ENCODE measurements around the gene NOL4L. TPM values are rescaled to one million over a fixed set of nuclear protein-coding genes. Genes with fewer than 3 reads are reported as not detected.

The NOL4L gene
- total and polyA plus RNA-seq, 9 donors: 3.3 to 17.1 (median 10.6) TPM

GRCh38 chr20:32608664-32609015 lies 23.5 kb upstream of the NOL4L start:
- Histone ChIP-seq H3K27ac (no peak overlapping the region), H3K9me3 (no peaks in the 10 kb centered on the region), H3K4me3 (no peak overlapping the region), H3K4me1 (ENCODE audit: insufficient read depth) (no peaks in the 10 kb centered on the region), H3K27me3 (no peaks in the 10 kb centered on the region), H3K36me3 (no peaks in the 10 kb centered on the region)
- intact Hi-C loops (cut with DNase I): no loop called here
- no peak for DNase-seq
- no peak for TF ChIP-seq POLR2A (IDR thresholded peaks at IDR 0.05)
- no peak for TF ChIP-seq EP300 (IDR thresholded peaks at IDR 0.05)
- no peak for TF ChIP-seq CTCF (IDR thresholded peaks at IDR 0.05)
- 79 to 86% (median 82%) methylated on average over 5 of the region's 5 CpGs for WGBS, 3 donors

GRCh38 chr20:32607727-32608663 lies 22.9 kb upstream of the NOL4L start:
- Histone ChIP-seq H3K27me3 (no peaks in the 10 kb centered on the region), H3K4me3 (no peak overlapping the region), H3K9me3 (no peaks in the 10 kb centered on the region), H3K27ac (no peak overlapping the region), H3K36me3 (no peaks in the 10 kb centered on the region), H3K4me1 (ENCODE audit: insufficient read depth) (no peaks in the 10 kb centered on the region)
- DNase-seq: no peak
- 91 to 96% (median 92%) methylated on average over 21 to 22 of the region's 22 CpGs for WGBS, 3 donors
- TF ChIP-seq POLR2A (IDR thresholded peaks at IDR 0.05): no peak
- TF ChIP-seq CTCF (IDR thresholded peaks at IDR 0.05): no peak
- no peak for TF ChIP-seq EP300 (IDR thresholded peaks at IDR 0.05)
- intact Hi-C loops (cut with DNase I): no loop called here

- 90 to 93% (median 91%) methylated on average over 8 of the region's 8 CpGs for WGBS, 3 donors
- no peak overlapping the region for H3K4me3 ChIP-seq
- intact Hi-C loops (cut with DNase I): no loop called here
- H3K27me3 ChIP-seq: no peaks in the 10 kb centered on the region
- no peak overlapping the region for H3K27ac ChIP-seq
- no peak for DNase-seq
- H3K9me3 ChIP-seq: no peaks in the 10 kb centered on the region
- no peak for TF ChIP-seq POLR2A (IDR thresholded peaks at IDR 0.05)
- no peak for TF ChIP-seq CTCF (IDR thresholded peaks at IDR 0.05)
- TF ChIP-seq EP300 (IDR thresholded peaks at IDR 0.05): no peak
- H3K36me3 ChIP-seq: no peaks in the 10 kb centered on the region
- no peaks in the 10 kb centered on the region for H3K4me1 ChIP-seq (ENCODE audit: insufficient read depth)
These were observed 22.2 kb upstream of the NOL4L start for GRCh38 chr20:32607324-32607723.

- intact Hi-C loops (cut with DNase I): no loop called here
- H3K4me3 ChIP-seq: no peak overlapping the region
- H3K27me3 ChIP-seq: no peaks in the 10 kb centered on the region
- WGBS, 3 donors: 91 to 100% (median 91%) methylated on average over 1 of the region's 1 CpG
- H3K4me1 ChIP-seq (ENCODE audit: insufficient read depth): no peaks in the 10 kb centered on the region
- TF ChIP-seq EP300 (IDR thresholded peaks at IDR 0.05): no peak
- no peak for TF ChIP-seq CTCF (IDR thresholded peaks at IDR 0.05)
- TF ChIP-seq POLR2A (IDR thresholded peaks at IDR 0.05): no peak
- H3K9me3 ChIP-seq: no peaks in the 10 kb centered on the region
- H3K27ac ChIP-seq: no peak overlapping the region
- H3K36me3 ChIP-seq: no peaks in the 10 kb centered on the region
- DNase-seq: no peak
These were observed 21.7 kb upstream of the NOL4L start for GRCh38 chr20:32606790-32607189.
